Epithelial cell of esophagus (primary cell): Measurements from ENCODE around the gene HAND2.

Source experiments
- DNase-seq: peaks from one replicate; pipeline ENCODE4 v3.0.0; 2010; ENCODE audit warnings: low read depth
- H3K4me3 ChIP-seq: 2 replicates; pipeline ENCODE4 v1.5.1; 2011; ENCODE audit warnings: mild to moderate bottlenecking, low read length, control low read depth
- CTCF ChIP-seq: IDR thresholded peaks from 2 replicates; pipeline ENCODE4 v1.5.1; 2011; ENCODE audit warnings: low read depth, mild to moderate bottlenecking, low read length, control low read depth, inconsistent platforms; ENCODE audit not compliant: insufficient read depth; ENCODE audit errors: missing control alignments

Gene HAND2

GRCh38 chr4:173514641-173515217 lies 15.3 kb downstream of the HAND2 start:
- no peak overlapping the region for H3K4me3 ChIP-seq
- DNase-seq, result no peak
- no peak for TF ChIP-seq CTCF

GRCh38 chr4:173513651-173514050 lies 16.4 kb downstream of the HAND2 start:
- H3K4me3 ChIP-seq, result no peak overlapping the region
- TF ChIP-seq CTCF, result no peak
- no peak for DNase-seq

- no peak for DNase-seq
- TF ChIP-seq CTCF, result no peak
Observed at GRCh38 chr4:173511787-173512361, 18.2 kb downstream of the HAND2 start.

GRCh38 chr4:173509036-173510001 lies 20.7 kb downstream of the HAND2 start:
- no peak for TF ChIP-seq CTCF
- H3K4me3 ChIP-seq, result peak overlapping the region; percentile 33
- peak; percentile 21 for DNase-seq

More at GRCh38 chr4:173511787-173512361, 18.2 kb downstream of the HAND2 start:
- H3K4me3 ChIP-seq, result no peak overlapping the region

- TF ChIP-seq CTCF, result no peak
- H3K4me3 ChIP-seq, result no peak overlapping the region
- no peak for DNase-seq
Observed at GRCh38 chr4:173508386-173509035, 21.5 kb downstream of the HAND2 start.

- DNase-seq, result no peak
- no peak for TF ChIP-seq CTCF
- no peak overlapping the region for H3K4me3 ChIP-seq
Observed at GRCh38 chr4:173507471-173508385, 22.3 kb downstream of the HAND2 start.
